Upper lobe of left lung (tissue), 6 donors: ENCODE results near the gene LAMTOR4. TPM values are rescaled to one million over a fixed set of nuclear protein-coding genes. Genes with fewer than 3 reads are reported as not detected.
"Not testable (repeated sequence)": the region's sequence is repeated elsewhere in the genome, so short reads cannot be mapped to it uniquely, and the experiment has no call there.

ENCODE experiments used
- ATAC-seq, 2 donors: fragments of 200-7000 bp; cut with Tn5 transposase; one replicate each; pipeline ENCODE4 v1.9.1; 2022; ENCODE audit warnings: mild to moderate bottlenecking in 2 of 2, moderate library complexity in 2 of 2; ENCODE audit not compliant: low FRiP score in 2 of 2
- DNase-seq, 2 donors: peaks; one replicate each; pipeline ENCODE4 v3.0.0-alpha.2; 2019 to 2020
- H3K27ac ChIP-seq, 4 donors: fragments of 200-600 bp; sonication (generic); one replicate each; pipeline ENCODE4 v1.5.1; 2016 to 2019
- H3K27me3 ChIP-seq, 4 donors: fragments of 200-600 bp; sonication (generic); one replicate each; pipeline ENCODE4 v1.5.1; 2017 to 2019
- H3K36me3 ChIP-seq, 4 donors: fragments of 200-600 bp; sonication (generic); one replicate each; pipeline ENCODE4 v1.5.1; 2016 to 2019
- H3K4me1 ChIP-seq, 4 donors: fragments of 200-600 bp; sonication (generic); one replicate each; pipeline ENCODE4 v1.5.1; 2018 to 2019
- H3K4me3 ChIP-seq, 4 donors: fragments of 200-600 bp; sonication (generic); one replicate each; pipeline ENCODE4 v1.5.1; 2017 to 2019; ENCODE audit warnings: mild to moderate bottlenecking in 2 of 4, moderate library complexity in 1 of 4
- H3K9me3 ChIP-seq, 4 donors: fragments of 200-600 bp; sonication (generic); one replicate each; pipeline ENCODE4 v1.5.1; 2018 to 2019
- EP300 ChIP-seq, 4 donors: sonication (generic); formaldehyde crosslinking; IDR thresholded peaks; one replicate each; pipeline ENCODE4 v1.5.1; 2017; ENCODE audit warnings: antibody characterized with exemption in 4 of 4, control low read depth in 2 of 4
- POLR2A ChIP-seq, 4 donors: fragments of 450-650 bp; IDR thresholded peaks; one replicate each; pipeline ENCODE4 v1.5.1; 2016 to 2017; ENCODE audit warnings: antibody characterized with exemption in 4 of 4, mild to moderate bottlenecking in 2 of 4
- POLR2AphosphoS5 ChIP-seq, 2 donors: sonication (generic); formaldehyde crosslinking; IDR thresholded peaks; one replicate each; pipeline ENCODE4 v1.5.1; 2017; ENCODE audit warnings: antibody characterized with exemption in 2 of 2
- WGBS, 2 donors: methylation state at CpG; one replicate each; pipeline ENCODE4 v1.1.5; 2017 to 2018; 5-methylcytosine and 5-hydroxymethylcytosine counted together
- total RNA-seq, 6 donors: library from RNA; depleted of rRNA in 4 of 6; stranded (reverse); fragments of >200 nt in 4 of 6; gene quantifications; one replicate each; pipeline versions ENCODE4 v1.1.0 to v1.2.1, GENCODE V29; 2016 to 2021
- TF ChIP-seq, protein P1 (sequence below), 6 experiments: fragments of 450-650 bp in 4 of 6; fragments of 200-600 bp in 2 of 6; sonication (generic) in 2 of 6; IDR thresholded peaks; one replicate each; pipeline ENCODE4 v1.5.1; 2016 to 2019; ENCODE audit warnings: antibody characterized with exemption in 6 of 6
- donor health status: DM: no; HTN: no; CAD: no; lungs with moderate emphysema.
- donor health status: DM: no; HTN: yes; CAD: no; lungs with severe emphysema.

LAMTOR4 gene
- total RNA-seq, 6 donors from 2014 or later = 111 to 223 (median 148) TPM

DNA sequence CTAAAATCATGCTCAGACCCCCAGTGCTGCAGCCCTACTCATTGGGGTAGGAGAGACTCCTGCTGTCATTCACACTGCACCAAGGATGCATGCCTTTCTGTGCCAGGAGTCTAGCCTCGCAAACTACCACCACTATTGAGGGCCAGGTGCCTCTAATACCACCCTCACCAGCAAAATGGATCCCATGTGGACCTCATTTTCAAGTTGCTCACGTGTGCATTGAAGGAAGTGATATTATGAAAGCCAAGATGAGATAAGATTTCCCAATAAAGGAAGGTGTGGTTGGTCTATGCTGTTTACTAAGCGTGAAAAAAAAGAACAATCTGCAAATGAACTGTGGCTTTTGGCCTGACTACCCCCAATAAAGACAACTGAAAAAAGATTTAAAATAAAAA lies 7.2 kb upstream of the LAMTOR4 start:
- no peak for ATAC-seq
- no peaks in the 10 kb centered on the region for H3K36me3 ChIP-seq
- H3K27ac ChIP-seq = peak overlapping the region in 1 of 4 donors; percentile 43
- WGBS, 2 donors = 43 to 62% methylated on average over 3 of the region's 3 CpGs
- DNase-seq = no peak
- H3K27me3 ChIP-seq = no peaks in the 10 kb centered on the region
- TF ChIP-seq EP300 (IDR thresholded peaks at IDR 0.05) = no peak
- no peak for TF ChIP-seq POLR2A (IDR thresholded peaks at IDR 0.05)
- TF ChIP-seq, protein P1, sequence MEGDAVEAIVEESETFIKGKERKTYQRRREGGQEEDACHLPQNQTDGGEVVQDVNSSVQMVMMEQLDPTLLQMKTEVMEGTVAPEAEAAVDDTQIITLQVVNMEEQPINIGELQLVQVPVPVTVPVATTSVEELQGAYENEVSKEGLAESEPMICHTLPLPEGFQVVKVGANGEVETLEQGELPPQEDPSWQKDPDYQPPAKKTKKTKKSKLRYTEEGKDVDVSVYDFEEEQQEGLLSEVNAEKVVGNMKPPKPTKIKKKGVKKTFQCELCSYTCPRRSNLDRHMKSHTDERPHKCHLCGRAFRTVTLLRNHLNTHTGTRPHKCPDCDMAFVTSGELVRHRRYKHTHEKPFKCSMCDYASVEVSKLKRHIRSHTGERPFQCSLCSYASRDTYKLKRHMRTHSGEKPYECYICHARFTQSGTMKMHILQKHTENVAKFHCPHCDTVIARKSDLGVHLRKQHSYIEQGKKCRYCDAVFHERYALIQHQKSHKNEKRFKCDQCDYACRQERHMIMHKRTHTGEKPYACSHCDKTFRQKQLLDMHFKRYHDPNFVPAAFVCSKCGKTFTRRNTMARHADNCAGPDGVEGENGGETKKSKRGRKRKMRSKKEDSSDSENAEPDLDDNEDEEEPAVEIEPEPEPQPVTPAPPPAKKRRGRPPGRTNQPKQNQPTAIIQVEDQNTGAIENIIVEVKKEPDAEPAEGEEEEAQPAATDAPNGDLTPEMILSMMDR (IDR thresholded peaks at IDR 0.05) = no peak
- no peak for TF ChIP-seq POLR2AphosphoS5 (IDR thresholded peaks at IDR 0.05)
- H3K4me3 ChIP-seq = no peak overlapping the region
- H3K9me3 ChIP-seq = no peaks in the 10 kb centered on the region
- H3K4me1 ChIP-seq = no peaks in the 10 kb centered on the region

DNA sequence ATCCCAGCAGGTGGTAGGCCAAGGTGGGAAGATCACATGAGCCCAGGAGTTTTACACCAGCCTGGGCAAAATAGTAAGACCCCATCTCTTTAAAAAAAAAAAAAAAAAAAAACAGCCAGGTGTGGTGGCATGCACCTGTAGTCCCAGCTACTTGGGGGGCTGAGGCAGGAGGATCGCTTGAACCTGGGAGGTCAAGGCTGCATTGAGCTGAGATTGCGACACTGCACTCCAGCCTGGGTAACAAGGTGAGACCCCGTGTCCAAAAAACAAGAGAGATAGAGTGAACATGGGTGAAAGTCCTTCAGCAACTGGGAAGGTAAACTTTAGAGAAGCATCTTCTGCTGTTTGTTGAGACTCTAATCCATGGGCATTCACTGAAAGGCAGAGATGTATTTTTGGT lies 6.3 kb upstream of the LAMTOR4 start:
- no peak overlapping the region for H3K4me3 ChIP-seq
- H3K36me3 ChIP-seq = no peaks in the 10 kb centered on the region
- H3K27ac ChIP-seq = no peak overlapping the region
- ATAC-seq (no peak), DNase-seq (no peak)
- H3K27me3 ChIP-seq = no peaks in the 10 kb centered on the region
- no peaks in the 10 kb centered on the region for H3K4me1 ChIP-seq
- no peak for TF ChIP-seq POLR2AphosphoS5 (IDR thresholded peaks at IDR 0.05)
- TF ChIP-seq, protein P1 (IDR thresholded peaks at IDR 0.05) = no peak
- TF ChIP-seq EP300 (IDR thresholded peaks at IDR 0.05) = no peak
- no peak for TF ChIP-seq POLR2A (IDR thresholded peaks at IDR 0.05)
- 86 to 88% methylated on average over 3 of the region's 3 CpGs for WGBS, 2 donors
- no peaks in the 10 kb centered on the region for H3K9me3 ChIP-seq

DNA sequence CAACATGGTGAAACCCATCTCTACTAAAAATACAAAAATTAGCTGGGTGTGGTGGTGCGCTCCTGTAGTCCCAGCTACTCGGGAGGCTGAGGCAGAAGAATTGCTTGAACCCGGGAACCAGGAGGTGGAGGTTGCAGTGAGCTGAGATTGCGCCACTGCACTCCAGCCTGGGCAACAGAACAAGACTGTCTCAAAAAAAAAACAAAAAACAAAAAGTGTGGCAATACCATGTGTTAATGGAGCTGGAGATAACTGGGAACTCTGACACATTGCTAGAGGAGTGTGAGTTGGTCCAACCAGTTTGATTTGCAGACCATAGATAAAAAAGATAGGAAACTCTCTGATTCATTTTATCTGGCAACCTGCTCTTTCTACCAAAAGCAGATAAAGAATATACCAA lies 2.4 kb upstream of the LAMTOR4 start:
- H3K9me3 ChIP-seq, ATAC-seq, H3K4me3 ChIP-seq, DNase-seq, H3K27ac ChIP-seq, H3K27me3 ChIP-seq, H3K36me3 ChIP-seq: not testable (repeated sequence)
- WGBS, 2 donors = 69 to 76% methylated on average over 4 of the region's 4 CpGs
- H3K4me1 ChIP-seq = peaks cover 10 to 29% (median 16%) of the 10 kb centered on the region in 4 donors

DNA sequence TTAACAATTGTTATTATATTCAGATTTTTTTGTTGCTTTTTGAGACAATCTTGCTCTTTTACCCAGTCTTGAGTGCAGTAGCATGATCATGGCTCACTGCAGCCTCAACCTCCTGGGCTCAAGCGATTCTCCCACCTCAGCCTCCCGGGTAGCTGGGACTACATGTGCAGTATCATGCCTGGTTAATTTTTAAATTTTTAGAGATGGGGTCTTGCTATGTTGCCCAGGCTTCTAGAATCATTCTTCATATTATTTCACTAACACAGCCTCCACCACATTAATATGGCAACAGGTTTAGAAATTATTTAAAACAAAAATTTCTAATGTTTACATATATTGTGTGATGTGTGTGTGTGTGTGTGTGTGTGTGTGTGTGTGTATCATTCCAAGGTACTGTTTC lies 1.4 kb upstream of the LAMTOR4 start:
- H3K4me1 ChIP-seq = peaks cover 10 to 29% (median 21%) of the 10 kb centered on the region in 4 donors
- no peaks in the 10 kb centered on the region for H3K27me3 ChIP-seq
- H3K27ac ChIP-seq = no peak overlapping the region
- TF ChIP-seq POLR2A (IDR thresholded peaks at IDR 0.05) = no peak
- TF ChIP-seq POLR2AphosphoS5 (IDR thresholded peaks at IDR 0.05) = no peak
- TF ChIP-seq, protein P1 (IDR thresholded peaks at IDR 0.05) = no peak
- no peak for TF ChIP-seq EP300 (IDR thresholded peaks at IDR 0.05)
- no peaks in the 10 kb centered on the region for H3K36me3 ChIP-seq
- DNase-seq (no peak), ATAC-seq (no peak)
- no peak overlapping the region for H3K4me3 ChIP-seq
- WGBS, 2 donors = 93 to 98% methylated on average over 2 of the region's 2 CpGs
- H3K9me3 ChIP-seq = no peaks in the 10 kb centered on the region

DNA sequence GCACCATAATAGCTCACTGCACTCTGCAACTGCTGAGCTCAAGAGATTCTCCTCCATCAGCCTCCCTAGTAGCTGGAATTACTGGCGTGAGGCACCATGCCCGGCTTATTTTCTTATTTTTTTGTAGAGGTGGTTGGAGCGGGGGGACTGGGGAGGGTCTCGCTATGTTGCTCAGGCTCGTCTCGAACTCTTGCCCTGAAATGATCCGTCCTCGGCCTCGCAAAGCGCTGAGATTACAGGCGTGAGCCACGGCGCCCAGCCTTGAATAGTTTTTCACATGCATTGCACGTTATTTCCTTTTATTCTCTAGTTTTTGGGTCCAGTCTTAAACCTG lies 526 bp upstream of the LAMTOR4 start:
- no peaks in the 10 kb centered on the region for H3K27me3 ChIP-seq
- TF ChIP-seq POLR2AphosphoS5 (IDR thresholded peaks at IDR 0.05) (no peak), POLR2A (IDR thresholded peaks at IDR 0.05) (no peak), EP300 (IDR thresholded peaks at IDR 0.05) (no peak)
- TF ChIP-seq, protein P1 (IDR thresholded peaks at IDR 0.05) = no peak
- peaks cover 14 to 29% (median 21%) of the 10 kb centered on the region in 4 donors for H3K4me1 ChIP-seq
- 12 to 15% methylated on average over 14 of the region's 14 CpGs for WGBS, 2 donors
- peak overlapping the region; percentile 40 to 99 (median 87) for H3K27ac ChIP-seq
- DNase-seq = no peak
- no peak for ATAC-seq
- H3K4me3 ChIP-seq = peak overlapping the region; percentile 31 to 97 (median 92)
- H3K36me3 ChIP-seq = peaks cover 0 to 6% (median 3%) of the 10 kb centered on the region in 4 donors
- no peaks in the 10 kb centered on the region for H3K9me3 ChIP-seq
